NCI-H748 treated with DMSO at 0.1 percent for 48 hours (cell line): ENCODE results near the gene SLC25A11.

ENCODE experiments used
- DNase-seq: peaks from one replicate; lab custom pipeline; 2025; lab: John Stamatoyannopoulos, UW

Gene SLC25A11

GRCh38 chr17:4966844-4967538, 27.1 kb upstream of the SLC25A11 start:
- peak; percentile 100 for DNase-seq

- DNase-seq: no peak
Measured at GRCh38 chr17:4965311-4965986, 25.6 kb upstream of the SLC25A11 start.

GRCh38 chr17:4960279-4960922, 20.6 kb upstream of the SLC25A11 start:
- DNase-seq: no peak

- no peak for DNase-seq
Measured at GRCh38 chr17:4959261-4959965, 19.6 kb upstream of the SLC25A11 start.

GRCh38 chr17:4958102-4958501, 18.3 kb upstream of the SLC25A11 start:
- no peak for DNase-seq

GRCh38 chr17:4956493-4957061, 16.7 kb upstream of the SLC25A11 start:
- DNase-seq: no peak

GRCh38 chr17:4955091-4955490, 15.2 kb upstream of the SLC25A11 start:
- no peak for DNase-seq

DNA sequence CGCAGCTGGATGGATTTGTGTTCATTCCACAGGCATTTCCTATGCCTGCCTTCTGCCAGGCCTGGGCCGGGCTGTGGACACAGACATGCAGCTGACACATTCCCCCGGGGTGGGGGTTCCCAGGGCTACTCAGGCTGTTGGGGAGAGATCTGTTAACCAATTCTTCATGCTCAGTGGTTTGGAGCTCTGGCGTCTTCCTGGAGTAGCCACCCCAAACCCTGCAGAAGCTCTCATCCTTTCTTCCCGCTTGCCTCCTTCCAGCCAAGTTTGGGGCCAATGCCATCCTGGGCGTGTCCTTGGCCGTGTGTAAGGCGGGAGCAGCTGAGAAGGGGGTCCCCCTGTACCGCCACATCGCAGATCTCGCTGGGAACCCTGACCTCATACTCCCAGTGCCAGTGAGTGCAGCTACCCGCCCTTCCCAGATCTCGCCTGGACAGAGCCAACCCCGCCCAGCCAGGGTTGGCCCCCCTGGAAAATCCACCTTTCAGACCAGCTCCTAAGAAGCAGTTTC, 13.7 kb upstream of the SLC25A11 start:
- no peak for DNase-seq

- no peak for DNase-seq
Measured at GRCh38 chr17:4951486-4951885, 11.6 kb upstream of the SLC25A11 start.

GRCh38 chr17:4950746-4951204, 10.9 kb upstream of the SLC25A11 start, which contains the start of gene ENO3:
TSS of gene ENO3 (plus strand) at chr17:4951119. CDS start at chr17:4951830, 711 bp downstream.
- DNase-seq: peak; percentile 11

DNA sequence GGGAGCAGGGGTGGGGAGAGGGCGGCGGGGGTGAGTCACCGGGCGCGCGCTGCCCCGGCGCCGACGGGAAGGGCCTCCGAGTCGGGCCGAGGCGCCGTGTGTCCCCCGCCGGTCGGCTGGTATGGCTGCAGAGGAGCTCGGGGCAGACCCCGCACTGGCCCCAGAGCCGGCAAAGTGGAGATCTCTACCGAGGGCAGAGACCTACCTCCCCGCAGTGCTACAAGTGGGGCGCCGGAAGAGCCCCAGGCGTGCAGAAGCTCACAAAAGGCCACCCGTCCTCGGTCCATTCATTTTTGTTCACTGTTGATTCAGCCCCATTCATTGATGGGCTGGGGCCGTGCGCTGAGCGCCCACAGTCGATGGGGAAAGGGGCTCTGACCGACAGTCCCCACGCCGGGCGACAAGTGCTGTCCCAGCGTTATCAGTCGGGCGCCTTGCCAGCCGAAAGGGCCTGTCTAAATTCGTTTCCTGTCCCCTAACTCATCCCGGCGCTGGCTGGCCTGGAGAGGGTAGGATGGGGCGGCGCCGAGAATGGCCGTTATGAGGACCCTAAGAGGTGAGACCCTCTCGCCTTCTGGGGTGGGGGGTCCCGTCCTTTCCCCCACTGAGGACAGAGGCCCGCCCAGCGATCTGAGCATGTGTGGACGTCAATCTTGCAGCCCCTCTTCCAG, 10.4 kb upstream of the SLC25A11 start:
- no peak for DNase-seq

GRCh38 chr17:4949321-4950074, 9.7 kb upstream of the SLC25A11 start:
- peak; percentile 16 for DNase-seq

DNA sequence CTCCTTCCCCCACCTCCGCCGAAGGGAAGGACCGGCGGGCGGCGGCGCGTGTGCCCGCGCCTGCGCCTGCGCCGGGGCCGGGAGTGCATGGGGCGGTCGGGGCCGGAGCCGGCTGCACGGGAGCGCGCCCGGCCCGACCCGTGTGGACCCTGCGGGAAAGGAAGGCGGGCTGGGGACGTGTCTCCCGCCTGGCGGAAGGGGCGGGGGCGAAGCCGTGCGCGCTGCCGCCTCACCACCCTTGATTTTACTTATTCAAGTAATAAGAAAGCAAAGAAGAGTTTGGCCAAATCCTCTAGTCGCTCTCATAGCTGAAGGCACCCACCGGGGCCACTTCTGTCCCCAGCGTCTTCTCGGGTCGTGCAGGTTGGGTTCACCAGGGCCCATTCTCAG, 9.1 kb upstream of the SLC25A11 start:
- peak; percentile 89 for DNase-seq

DNA sequence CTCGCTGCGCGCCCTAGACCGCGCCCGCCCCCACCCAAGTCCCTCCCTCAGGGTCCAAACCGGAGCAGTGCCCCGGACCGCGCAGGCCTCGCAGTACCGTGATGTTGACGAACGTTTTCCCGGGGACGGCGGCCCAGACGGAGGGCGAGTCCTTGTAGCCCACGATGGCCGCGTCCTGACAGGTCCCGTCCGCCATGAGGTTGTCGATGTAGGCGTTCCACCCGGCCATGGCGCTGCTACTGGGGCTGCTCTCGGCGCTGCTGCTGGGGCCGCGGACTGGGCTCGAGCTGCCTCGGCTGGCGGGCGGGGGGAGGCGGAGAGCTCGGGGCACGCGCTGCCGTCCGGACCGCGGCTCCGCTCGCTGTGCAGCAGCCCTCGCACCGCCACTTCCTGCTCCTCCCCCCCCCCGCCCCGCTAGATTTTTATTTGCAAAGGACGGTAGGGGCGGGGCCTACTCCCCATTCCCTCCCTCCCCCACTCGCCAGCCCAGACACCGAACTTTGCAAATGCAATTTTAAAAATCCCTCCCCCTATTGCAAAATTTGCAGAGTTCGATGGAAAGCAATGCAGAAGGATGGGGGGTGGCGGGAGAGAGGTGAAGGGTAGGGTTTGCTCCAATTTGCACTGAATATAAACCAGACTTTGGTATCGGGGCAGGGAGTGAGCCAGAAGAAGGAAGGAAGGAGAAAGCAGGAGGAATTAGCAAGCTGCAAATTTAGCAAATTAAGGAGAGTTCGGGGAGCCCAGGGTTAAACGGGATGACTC, 8.5 kb upstream of the SLC25A11 start, which contains the start of gene PFN1:
PFN1 (minus strand) TSS at position 365 of the 765 bp plus-strand sequence; CDS start at position 229, 136 bp downstream.
- DNase-seq: peak; percentile 89

- peak; percentile 25 for DNase-seq
Measured at GRCh38 chr17:4947411-4948165, 7.7 kb upstream of the SLC25A11 start.

- no peak for DNase-seq
Measured at GRCh38 chr17:4947010-4947410, 7.2 kb upstream of the SLC25A11 start.

GRCh38 chr17:4946312-4946976, 6.6 kb upstream of the SLC25A11 start:
- no peak for DNase-seq

DNA sequence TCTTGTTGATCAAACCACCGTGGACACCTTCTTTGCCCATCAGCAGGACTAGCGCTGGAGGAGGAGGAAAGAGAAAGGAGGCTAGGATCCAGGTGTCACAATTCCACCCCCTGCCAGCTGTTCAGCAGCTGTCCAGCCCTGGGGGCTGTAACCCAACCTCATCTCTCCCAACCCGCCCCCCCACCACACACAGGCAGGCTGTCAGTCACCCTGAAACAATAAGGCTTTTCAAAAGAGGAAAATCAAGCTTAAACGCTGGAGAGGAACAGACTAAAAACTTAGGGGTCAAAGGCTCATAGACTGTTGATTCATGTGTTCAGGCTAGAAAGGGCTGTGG, 6.1 kb upstream of the SLC25A11 start:
- DNase-seq: no peak
